K562 (cell line): Measurements from ENCODE around the gene BTBD1. TPM values are rescaled to one million over a fixed set of nuclear protein-coding genes. Genes with fewer than 3 reads are reported as not detected.

Experiments
- ATF1 ChIP-seq, 2 experiments: fragments of 450-650 bp in 1 of 2; IDR thresholded peaks; 2 replicates each; pipeline ENCODE4 v1.6.1; 2016; ENCODE audit warnings: missing compliant biosample characterization in 1 of 2, missing genetic modification characterization in 1 of 2
- EP300 ChIP-seq: IDR thresholded peaks from 2 replicates; pipeline ENCODE4 v1.6.1; 2012; ENCODE audit warnings: low read length, improper control_type of control experiment
- FOXA1 ChIP-seq: fragments of 450-650 bp; IDR thresholded peaks from 2 replicates; pipeline ENCODE4 v1.6.1; 2016; ENCODE audit warnings: mild to moderate bottlenecking, borderline replicate concordance
- GABPB1 ChIP-seq: sonication (generic); formaldehyde crosslinking; IDR thresholded peaks from 2 replicates; pipeline ENCODE4 v1.8.0; 2022; ENCODE audit warnings: mild to moderate bottlenecking, missing genetic modification reagents
- KDM2B ChIP-seq: fragments of 250-450 bp; sonication (Bioruptor Pico); IDR thresholded peaks from 2 replicates; pipeline ENCODE4 v1.8.0; 2021; ENCODE audit warnings: mild to moderate bottlenecking, moderate library complexity
- MTA2 ChIP-seq: fragments of 450-650 bp; IDR thresholded peaks from 2 replicates; pipeline ENCODE4 v1.6.1; 2016; ENCODE audit warnings: low read depth
- NFATC3 ChIP-seq: fragments of 450-650 bp; IDR thresholded peaks from 2 replicates; pipeline ENCODE4 v1.6.1; 2017; ENCODE audit warnings: mild to moderate bottlenecking
- NR3C1 ChIP-seq: sonication (generic); formaldehyde crosslinking; IDR thresholded peaks from 2 replicates; pipeline ENCODE4 v1.8.1; 2022; ENCODE audit warnings: missing genetic modification reagents
- RAD21 ChIP-seq, 2 experiments: fragments of 250-450 bp in 1 of 2; fragments of 450-650 bp in 1 of 2; sonication (Bioruptor Pico) in 1 of 2; formaldehyde crosslinking in 1 of 2; IDR thresholded peaks in 1 of 2; conservative IDR thresholded peaks in 1 of 2; 2 replicates each; pipeline versions ENCODE4 v1.4.0 to v1.8.0; 2020 to 2022; ENCODE audit warnings: mild to moderate bottlenecking in 2 of 2, moderate library complexity in 1 of 2
- RBM14 ChIP-seq: fragments of 200-400 bp; formaldehyde crosslinking; IDR thresholded peaks from 2 replicates; pipeline ENCODE4 v1.6.1; 2018; ENCODE audit warnings: low read depth, mild to moderate bottlenecking, low read length, moderate library complexity, borderline replicate concordance; ENCODE audit not compliant: insufficient read depth
- SUPT5H ChIP-seq: fragments of 450-650 bp; IDR thresholded peaks from 2 replicates; pipeline ENCODE4 v1.6.1; 2016
- ZC3H8 ChIP-seq: fragments of 450-650 bp; IDR thresholded peaks from 2 replicates; pipeline ENCODE4 v1.6.1; 2017
- ZNF431 ChIP-seq: sonication (generic); formaldehyde crosslinking; IDR thresholded peaks from 2 replicates; pipeline ENCODE4 v1.8.0; 2022; ENCODE audit warnings: mild to moderate bottlenecking, missing genetic modification reagents
- polyA plus RNA-seq, 8 experiments: library from polyadenylated mRNA; depleted of rRNA in 4 of 8; stranded (reverse) in 5 of 8; unstranded in 3 of 8; fragments of >200 nt; fragmentation: Nextera tagmentation in 2 of 8; fragmentation: Illumina TruSeq in 1 of 8; extraction: Ambion mirVana in 2 of 8; extraction: Trizol in 1 of 8; gene quantifications; 2 replicates each; pipeline versions ENCODE4 v1.2.1 to v1.2.3, GENCODE V29; 2011 to 2014; ENCODE audit warnings: inconsistent platforms in 1 of 8, missing spikeins in 1 of 8
- total RNA-seq, 7 experiments: library from RNA; depleted of rRNA in 6 of 7; stranded (reverse); fragments of >200 nt in 6 of 7; fragmentation: Illumina TruSeq in 2 of 7; extraction: Trizol in 2 of 7; gene quantifications; 2 replicates each; pipeline versions ENCODE4 v1.2.1 to v1.2.3, GENCODE V29; 2011 to 2021; ENCODE audit warnings: low replicate concordance in 1 of 7
- TF ChIP-seq, protein P1 (sequence below): fragments of 250-450 bp; sonication (Bioruptor Pico); IDR thresholded peaks from 2 replicates; pipeline ENCODE4 v1.4.0; 2020; ENCODE audit warnings: mild to moderate bottlenecking, moderate library complexity
- TF ChIP-seq, protein P2 (sequence below): fragments of 250-450 bp; sonication (Bioruptor Pico); IDR thresholded peaks from 2 replicates; pipeline ENCODE4 v1.8.0; 2022; ENCODE audit warnings: inconsistent platforms
- TF ChIP-seq, protein P3 (sequence below): fragments of 250-450 bp; sonication (Bioruptor Pico); IDR thresholded peaks from 2 replicates; pipeline ENCODE4 v1.5.0; 2020; ENCODE audit warnings: mild to moderate bottlenecking
- TF ChIP-seq, protein P4 (sequence below): fragments of 450-650 bp; IDR thresholded peaks from 2 replicates; pipeline ENCODE4 v1.7.0; 2016; ENCODE audit warnings: borderline replicate concordance

The BTBD1 gene
- total and polyA plus RNA-seq, 9 of the 15 experiments (the other 6 are each of a cell fraction or from before 2014, with no cell fraction given): 19.4 to 106 (median 90.4) TPM

DNA sequence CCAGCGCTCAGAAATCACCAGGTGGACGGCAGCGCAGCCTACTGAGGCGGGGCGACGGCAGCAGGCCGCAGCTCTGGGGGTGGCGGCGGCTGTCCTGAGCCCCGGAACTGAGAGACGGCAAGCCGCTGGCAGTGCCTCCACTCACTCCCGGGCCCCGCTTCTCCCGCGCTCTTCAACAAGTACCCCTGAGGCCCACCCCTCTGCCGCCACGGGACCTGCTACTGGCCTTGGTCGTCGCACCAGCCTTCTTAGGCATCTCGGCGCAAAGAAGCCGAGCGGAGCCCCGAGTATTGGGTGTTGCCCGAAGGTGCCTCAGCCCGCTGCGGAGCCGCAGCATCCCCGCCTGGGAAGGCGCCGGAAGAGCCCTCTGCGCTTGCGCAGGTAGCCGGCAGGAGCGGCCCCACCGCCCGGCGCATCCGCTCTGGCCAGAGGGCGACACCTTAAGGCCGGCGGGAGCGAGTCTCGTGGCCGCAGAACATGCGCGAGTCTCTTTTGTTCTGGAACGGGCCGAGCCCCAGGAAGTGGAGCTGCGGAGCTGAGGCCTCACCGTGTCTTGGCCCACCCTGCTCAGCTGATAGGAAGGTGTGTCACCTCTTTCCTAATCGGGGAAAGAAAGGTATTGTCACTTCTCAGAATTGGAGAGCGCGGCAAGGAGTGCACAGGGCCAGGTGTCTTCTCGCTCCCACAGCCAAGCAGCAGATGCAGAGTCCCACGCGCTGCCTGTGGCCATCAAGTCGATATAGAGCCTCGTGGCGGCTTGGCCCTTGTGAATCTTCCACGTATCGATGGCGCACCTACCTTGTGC, 55.6 kb downstream of the BTBD1 start, which contains the start of gene C15orf40 (continued):
- no peak for TF ChIP-seq RBM14
- 0 out of 2 replicates have a peak, but pooled peaks have one; percentile 18 for TF ChIP-seq EP300
- TF ChIP-seq, protein P1, sequence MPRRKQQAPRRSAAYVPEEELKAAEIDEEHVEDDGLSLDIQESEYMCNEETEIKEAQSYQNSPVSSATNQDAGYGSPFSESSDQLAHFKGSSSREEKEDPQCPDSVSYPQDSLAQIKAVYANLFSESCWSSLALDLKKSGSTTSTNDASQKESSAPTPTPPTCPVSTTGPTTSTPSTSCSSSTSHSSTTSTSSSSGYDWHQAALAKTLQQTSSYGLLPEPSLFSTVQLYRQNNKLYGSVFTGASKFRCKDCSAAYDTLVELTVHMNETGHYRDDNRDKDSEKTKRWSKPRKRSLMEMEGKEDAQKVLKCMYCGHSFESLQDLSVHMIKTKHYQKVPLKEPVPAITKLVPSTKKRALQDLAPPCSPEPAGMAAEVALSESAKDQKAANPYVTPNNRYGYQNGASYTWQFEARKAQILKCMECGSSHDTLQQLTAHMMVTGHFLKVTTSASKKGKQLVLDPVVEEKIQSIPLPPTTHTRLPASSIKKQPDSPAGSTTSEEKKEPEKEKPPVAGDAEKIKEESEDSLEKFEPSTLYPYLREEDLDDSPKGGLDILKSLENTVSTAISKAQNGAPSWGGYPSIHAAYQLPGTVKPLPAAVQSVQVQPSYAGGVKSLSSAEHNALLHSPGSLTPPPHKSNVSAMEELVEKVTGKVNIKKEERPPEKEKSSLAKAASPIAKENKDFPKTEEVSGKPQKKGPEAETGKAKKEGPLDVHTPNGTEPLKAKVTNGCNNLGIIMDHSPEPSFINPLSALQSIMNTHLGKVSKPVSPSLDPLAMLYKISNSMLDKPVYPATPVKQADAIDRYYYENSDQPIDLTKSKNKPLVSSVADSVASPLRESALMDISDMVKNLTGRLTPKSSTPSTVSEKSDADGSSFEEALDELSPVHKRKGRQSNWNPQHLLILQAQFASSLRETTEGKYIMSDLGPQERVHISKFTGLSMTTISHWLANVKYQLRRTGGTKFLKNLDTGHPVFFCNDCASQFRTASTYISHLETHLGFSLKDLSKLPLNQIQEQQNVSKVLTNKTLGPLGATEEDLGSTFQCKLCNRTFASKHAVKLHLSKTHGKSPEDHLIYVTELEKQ: no peak
- TF ChIP-seq, protein P2, sequence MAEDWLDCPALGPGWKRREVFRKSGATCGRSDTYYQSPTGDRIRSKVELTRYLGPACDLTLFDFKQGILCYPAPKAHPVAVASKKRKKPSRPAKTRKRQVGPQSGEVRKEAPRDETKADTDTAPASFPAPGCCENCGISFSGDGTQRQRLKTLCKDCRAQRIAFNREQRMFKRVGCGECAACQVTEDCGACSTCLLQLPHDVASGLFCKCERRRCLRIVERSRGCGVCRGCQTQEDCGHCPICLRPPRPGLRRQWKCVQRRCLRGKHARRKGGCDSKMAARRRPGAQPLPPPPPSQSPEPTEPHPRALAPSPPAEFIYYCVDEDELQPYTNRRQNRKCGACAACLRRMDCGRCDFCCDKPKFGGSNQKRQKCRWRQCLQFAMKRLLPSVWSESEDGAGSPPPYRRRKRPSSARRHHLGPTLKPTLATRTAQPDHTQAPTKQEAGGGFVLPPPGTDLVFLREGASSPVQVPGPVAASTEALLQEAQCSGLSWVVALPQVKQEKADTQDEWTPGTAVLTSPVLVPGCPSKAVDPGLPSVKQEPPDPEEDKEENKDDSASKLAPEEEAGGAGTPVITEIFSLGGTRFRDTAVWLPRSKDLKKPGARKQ (CRISPR knock-in tag): no peak
- TF ChIP-seq ATF1 (CRISPR knock-in tag; IDR thresholded peaks at IDR 0.05): no peak
- 0 out of 2 replicates have a peak, but pooled peaks have one; percentile 9 for TF ChIP-seq ATF1 (tag; IDR thresholded peaks at IDR 0.05)
- TF ChIP-seq ZC3H8: no peak
- TF ChIP-seq, protein P3, sequence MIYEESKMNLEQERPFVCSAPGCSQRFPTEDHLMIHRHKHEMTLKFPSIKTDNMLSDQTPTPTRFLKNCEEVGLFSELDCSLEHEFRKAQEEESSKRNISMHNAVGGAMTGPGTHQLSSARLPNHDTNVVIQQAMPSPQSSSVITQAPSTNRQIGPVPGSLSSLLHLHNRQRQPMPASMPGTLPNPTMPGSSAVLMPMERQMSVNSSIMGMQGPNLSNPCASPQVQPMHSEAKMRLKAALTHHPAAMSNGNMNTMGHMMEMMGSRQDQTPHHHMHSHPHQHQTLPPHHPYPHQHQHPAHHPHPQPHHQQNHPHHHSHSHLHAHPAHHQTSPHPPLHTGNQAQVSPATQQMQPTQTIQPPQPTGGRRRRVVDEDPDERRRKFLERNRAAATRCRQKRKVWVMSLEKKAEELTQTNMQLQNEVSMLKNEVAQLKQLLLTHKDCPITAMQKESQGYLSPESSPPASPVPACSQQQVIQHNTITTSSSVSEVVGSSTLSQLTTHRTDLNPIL (CRISPR knock-in tag): no peak
- peak; percentile 95 for TF ChIP-seq GABPB1
- peak; percentile 66; the same call in 1 of the 2 replicates for TF ChIP-seq ZNF431 (CRISPR knock-in tag)
- no peak for TF ChIP-seq NFATC3
- TF ChIP-seq, protein P4, sequence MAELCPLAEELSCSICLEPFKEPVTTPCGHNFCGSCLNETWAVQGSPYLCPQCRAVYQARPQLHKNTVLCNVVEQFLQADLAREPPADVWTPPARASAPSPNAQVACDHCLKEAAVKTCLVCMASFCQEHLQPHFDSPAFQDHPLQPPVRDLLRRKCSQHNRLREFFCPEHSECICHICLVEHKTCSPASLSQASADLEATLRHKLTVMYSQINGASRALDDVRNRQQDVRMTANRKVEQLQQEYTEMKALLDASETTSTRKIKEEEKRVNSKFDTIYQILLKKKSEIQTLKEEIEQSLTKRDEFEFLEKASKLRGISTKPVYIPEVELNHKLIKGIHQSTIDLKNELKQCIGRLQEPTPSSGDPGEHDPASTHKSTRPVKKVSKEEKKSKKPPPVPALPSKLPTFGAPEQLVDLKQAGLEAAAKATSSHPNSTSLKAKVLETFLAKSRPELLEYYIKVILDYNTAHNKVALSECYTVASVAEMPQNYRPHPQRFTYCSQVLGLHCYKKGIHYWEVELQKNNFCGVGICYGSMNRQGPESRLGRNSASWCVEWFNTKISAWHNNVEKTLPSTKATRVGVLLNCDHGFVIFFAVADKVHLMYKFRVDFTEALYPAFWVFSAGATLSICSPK: no peak
- no peak for TF ChIP-seq MTA2
- peak; percentile 66; the same call in 1 of the 2 replicates for TF ChIP-seq KDM2B
- peak; percentile 81 for TF ChIP-seq SUPT5H
- TF ChIP-seq FOXA1: no peak
- peak; percentile 22 to 33; a peak in 3 of 4 replicates for TF ChIP-seq RAD21 (CRISPR knock-in tag; conservative IDR thresholded peaks at IDR 0.05 in 1 of 2, IDR thresholded peaks at IDR 0.05 in 1 of 2)
- TF ChIP-seq NR3C1 (CRISPR knock-in tag): no peak
